GM04504 (cell line): ENCODE data around the gene NFYA.

Experiments
- DNase-seq: peaks from one replicate; pipeline ENCODE4 v3.0.0-alpha.2; 2012; ENCODE audit warnings: low read depth

The NFYA gene

DNA sequence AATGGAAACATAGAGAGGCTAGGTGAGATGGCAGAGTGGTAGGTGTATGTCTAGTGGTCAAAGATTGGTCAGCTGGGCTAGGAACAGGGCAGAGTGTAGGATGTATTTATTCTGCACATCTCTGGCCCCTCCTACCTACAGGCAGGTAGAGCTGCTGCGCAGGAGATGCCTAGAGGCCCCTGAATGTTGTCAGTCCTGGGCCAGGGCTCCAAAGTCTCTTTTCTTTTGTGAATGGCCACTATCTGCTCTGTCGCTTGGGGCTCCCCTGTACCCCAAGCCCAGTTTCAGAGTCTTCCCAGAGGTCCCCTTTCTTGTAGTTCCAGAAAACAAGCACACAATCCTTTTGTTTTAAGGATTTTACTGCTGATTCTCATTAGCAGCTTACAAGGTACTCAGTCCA is 25.5 kb upstream of the NFYA start:
- no peak for DNase-seq

- no peak for DNase-seq
Observed at GRCh38 chr6:41047745-41048732, 24.7 kb upstream of the NFYA start.

- no peak for DNase-seq
Observed at GRCh38 chr6:41049521-41049920, 23.3 kb upstream of the NFYA start.

- no peak for DNase-seq
Observed at GRCh38 chr6:41049955-41050354, 22.8 kb upstream of the NFYA start.

- DNase-seq = no peak
Observed at GRCh38 chr6:41050536-41050935, 22.2 kb upstream of the NFYA start.

- no peak for DNase-seq
Observed at GRCh38 chr6:41051873-41052272, 20.9 kb upstream of the NFYA start.

- DNase-seq = no peak
Observed at GRCh38 chr6:41053041-41053440, 19.7 kb upstream of the NFYA start, which contains the start of gene APOBEC2. Gene APOBEC2, plus strand, starts transcription at chr6:41053202. Its CDS starts 146 bp downstream, at chr6:41053348.

GRCh38 chr6:41054511-41054910 is 18.3 kb upstream of the NFYA start:
- DNase-seq = no peak

- no peak for DNase-seq
Observed at GRCh38 chr6:41055149-41055548, 17.6 kb upstream of the NFYA start.

- no peak for DNase-seq
Observed at GRCh38 chr6:41056768-41057490, 15.8 kb upstream of the NFYA start.

GRCh38 chr6:41058783-41059181 is 14.0 kb upstream of the NFYA start:
- no peak for DNase-seq

- DNase-seq = no peak
Observed at GRCh38 chr6:41059556-41059955, 13.2 kb upstream of the NFYA start.

DNA sequence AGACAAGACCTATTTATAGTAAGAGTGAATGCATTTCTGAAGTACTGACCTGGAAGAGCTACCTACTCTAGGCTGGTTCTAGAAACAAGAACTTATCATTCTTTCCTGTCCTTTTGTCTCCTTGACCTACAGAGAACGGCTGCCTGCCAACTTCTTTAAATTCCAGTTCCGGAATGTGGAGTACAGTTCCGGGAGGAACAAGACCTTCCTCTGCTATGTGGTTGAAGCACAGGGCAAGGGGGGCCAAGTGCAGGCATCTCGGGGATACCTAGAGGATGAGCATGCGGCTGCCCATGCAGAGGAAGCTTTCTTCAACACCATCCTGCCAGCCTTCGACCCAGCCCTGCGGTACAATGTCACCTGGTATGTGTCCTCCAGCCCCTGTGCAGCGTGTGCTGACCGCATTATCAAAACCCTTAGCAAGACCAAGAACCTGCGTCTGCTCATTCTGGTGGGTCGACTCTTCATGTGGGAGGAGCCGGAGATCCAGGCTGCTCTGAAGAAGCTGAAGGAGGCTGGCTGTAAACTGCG is 11.5 kb upstream of the NFYA start:
- DNase-seq = no peak

DNA sequence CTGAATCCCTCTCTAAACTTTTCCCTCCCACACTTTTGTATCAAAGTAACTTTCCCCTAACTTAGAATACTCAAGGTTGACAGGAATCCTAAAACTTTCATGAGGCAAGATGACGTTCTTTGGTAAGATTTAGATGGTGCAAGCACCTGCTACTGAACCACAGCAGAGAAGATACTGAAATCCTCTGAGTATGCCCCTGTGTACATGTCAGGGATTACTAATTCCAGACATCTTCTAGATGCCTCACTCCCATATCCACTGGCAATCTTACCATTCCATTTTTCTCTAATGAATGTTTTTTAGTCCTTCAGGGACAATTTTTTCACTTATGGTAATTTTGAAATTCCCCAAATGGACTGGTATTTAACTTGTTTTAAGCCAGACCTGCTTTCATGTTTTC is 10.7 kb upstream of the NFYA start:
- DNase-seq = no peak

DNA sequence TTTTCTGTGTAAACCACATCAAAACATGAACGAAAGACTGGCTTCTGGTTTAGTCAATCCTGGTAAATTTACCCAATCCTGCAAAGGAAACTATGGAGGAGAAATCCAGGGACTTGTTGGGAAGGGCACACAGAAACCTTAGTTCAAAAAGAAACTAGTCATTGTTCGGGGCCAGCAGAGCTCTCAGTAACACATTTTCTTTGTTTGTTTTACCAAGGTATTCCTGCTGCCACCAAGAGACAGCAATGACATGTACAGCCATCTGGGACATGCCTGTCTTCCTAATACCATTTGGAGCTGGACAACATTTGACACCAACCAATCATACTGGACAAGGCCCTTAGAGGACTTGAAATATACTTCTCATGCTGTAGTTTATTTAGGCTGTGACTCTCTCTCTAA is 8.9 kb upstream of the NFYA start:
- DNase-seq = no peak

DNA sequence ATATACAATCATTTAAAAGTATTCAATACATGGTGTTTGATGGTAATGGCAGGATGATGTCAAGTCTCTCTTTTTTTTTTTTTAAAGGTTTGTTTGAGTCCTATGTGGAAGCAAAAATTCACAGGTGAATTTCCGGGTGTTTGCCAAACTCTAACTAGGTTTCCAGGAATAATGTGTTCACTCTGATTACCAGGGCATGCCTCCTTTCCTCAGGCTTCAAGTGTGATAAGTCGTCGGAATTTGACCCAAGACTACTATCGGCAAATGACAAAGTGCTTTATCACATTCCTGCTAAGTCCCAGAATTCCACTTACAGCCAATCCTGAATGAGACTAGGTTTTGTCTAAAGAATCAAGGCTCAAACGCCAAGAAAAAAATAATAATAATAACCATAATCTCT is 7.9 kb upstream of the NFYA start:
- DNase-seq = no peak

GRCh38 chr6:41065550-41066026 is 7.2 kb upstream of the NFYA start:
- DNase-seq = no peak

GRCh38 chr6:41066867-41067304 is 5.9 kb upstream of the NFYA start:
- peak; percentile 55 for DNase-seq

- DNase-seq = no peak
Observed at GRCh38 chr6:41071501-41071922, 1.3 kb upstream of the NFYA start.

DNA sequence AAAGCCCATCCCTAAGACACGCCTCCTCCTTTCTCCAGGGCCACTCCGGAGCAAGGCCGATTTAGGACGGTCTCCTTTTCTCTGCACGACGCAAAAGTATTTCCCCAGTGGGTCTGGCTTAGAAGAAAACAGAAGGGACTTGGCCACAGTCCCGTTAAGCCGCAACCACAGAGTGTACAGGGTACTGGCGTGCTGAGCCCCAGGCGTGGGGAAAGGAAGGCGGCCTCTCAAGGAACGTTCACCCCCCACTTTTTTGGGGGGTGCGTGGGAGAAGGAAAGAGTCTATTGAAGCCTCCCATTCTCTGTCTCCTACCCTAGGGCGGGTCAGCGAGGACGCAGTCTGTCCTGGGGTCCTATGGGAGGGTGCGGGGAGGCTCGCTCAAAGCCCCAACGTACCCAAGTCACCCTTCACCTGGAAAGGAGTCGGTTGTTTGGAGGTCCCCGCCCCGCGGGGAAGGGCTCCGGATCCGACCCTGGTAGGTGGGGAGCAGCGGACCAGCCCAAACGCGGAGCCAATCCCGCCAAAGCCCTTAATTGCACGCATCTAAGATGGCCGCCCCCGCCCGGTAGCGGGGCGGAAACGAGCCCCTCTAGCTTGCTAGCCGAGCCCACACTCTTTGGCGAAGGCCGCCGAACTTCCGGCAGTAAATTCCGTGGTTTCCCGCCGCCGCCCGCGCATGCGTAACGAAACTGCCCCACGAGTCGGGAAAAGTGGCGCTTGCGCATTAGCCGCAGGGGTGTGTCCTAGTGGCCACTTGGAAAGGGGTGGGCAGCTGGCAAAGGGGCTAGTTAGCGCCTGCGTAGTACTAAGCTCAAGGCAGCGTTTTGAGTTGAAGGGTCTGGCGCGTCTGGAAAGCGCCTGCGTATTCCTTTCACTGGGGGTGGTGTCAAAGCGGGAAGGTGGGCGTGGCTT is 595 bp upstream of the NFYA start, which contains the start of gene OARD1:
Gene OARD1 (minus strand): TSS at position 434 of the 913 bp plus-strand sequence. CDS start 722 bp downstream, outside the sequence.
- DNase-seq = peak; percentile 99
